ENCODE data around the gene IRX2. TPM values are rescaled to one million over a fixed set of nuclear protein-coding genes. Genes with fewer than 3 reads are reported as not detected.

The IRX2 gene
- total RNA-seq, 2 donors from 2014 or later, result not detected

DNA sequence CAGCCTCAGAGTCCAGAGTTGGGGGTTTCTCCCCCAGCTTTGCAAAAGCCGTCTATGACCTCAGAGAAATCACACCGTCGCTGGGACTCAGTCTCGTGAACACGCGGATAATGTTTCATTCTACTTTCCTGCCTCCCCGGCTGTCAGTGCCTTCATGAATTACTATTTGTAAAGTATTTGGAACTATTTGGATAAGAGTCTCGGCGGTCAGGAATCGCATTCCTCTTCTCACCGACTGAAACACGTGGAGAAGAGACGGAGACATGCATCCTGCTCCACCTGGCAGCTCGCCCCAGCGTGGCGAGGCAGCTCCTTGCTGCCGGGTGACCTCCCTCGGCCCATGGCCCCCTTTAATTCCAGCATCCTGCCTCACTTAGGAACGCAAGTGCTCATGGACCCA lies 23.9 kb downstream of the IRX2 start:
- no peak for DNase-seq
- no peaks in the 10 kb centered on the region for H3K36me3 Mint-ChIP-seq (ENCODE audit: low read depth)
- no peaks in the 10 kb centered on the region for H3K27me3 Mint-ChIP-seq
- H3K4me1 Mint-ChIP-seq, result no peaks in the 10 kb centered on the region
- ATAC-seq, result no peak
- H3K27ac Mint-ChIP-seq, result no peak overlapping the region
- no peaks in the 10 kb centered on the region for H3K9me3 ChIP-seq (ENCODE audit: control insufficient read depth, low read length, poor library complexity, severe bottlenecking)
- no peak overlapping the region for H3K4me3 Mint-ChIP-seq

DNA sequence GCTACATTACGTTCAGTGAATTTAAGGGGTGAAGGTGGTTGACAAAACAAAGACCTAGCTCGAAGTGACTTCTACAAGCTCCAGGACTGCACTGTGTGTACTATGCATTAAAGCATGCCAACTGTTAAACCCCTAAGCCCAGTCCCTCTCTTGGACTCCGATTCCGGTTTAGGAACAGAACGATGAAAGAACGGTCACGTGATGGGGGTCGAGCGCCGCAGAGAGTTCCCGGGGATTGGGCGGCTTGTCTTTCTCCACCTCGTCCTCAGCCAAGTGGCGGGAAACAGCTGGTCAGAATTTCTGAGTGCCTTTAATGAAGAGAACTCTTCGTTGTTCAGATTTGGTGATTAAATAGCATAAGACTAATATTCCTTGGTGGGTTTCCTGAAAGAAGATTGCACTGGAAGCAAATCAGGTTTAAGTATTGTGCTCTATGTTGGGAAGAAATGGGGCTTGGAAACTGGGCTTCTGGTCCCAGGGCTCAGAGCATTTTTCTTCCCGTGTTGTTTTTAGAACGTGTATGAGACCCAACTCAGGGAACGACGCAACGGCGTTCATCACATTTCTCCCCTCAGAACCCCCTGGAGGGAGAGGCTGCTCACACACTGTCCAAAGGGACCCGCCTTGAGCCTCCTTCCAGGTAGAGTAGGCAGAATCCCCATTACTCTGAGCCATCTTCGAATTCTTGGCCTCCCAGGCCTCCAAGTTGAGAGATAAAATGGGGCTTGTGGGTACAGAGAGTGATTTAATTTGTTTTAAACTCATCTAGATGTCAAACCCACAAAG lies 25.3 kb downstream of the IRX2 start:
- DNase-seq (no peak), ATAC-seq (no peak)
- no peak overlapping the region for H3K27ac Mint-ChIP-seq
- H3K9me3 ChIP-seq (ENCODE audit: control insufficient read depth, low read length, poor library complexity, severe bottlenecking), result no peaks in the 10 kb centered on the region
- H3K4me1 Mint-ChIP-seq, result no peaks in the 10 kb centered on the region
- no peaks in the 10 kb centered on the region for H3K27me3 Mint-ChIP-seq
- H3K36me3 Mint-ChIP-seq (ENCODE audit: low read depth), result no peaks in the 10 kb centered on the region
- no peak overlapping the region for H3K4me3 Mint-ChIP-seq

- DNase-seq, result no peak
- H3K4me1 Mint-ChIP-seq, result no peaks in the 10 kb centered on the region
These were observed 26.6 kb downstream of the IRX2 start for GRCh38 chr5:2724831-2725230.

GRCh38 chr5:2724031-2724581 lies 27.4 kb downstream of the IRX2 start:
- ATAC-seq (no peak), DNase-seq (no peak)
- Mint-ChIP-seq H3K27ac (no peak overlapping the region), H3K4me3 (no peak overlapping the region), H3K27me3 (no peaks in the 10 kb centered on the region), H3K36me3 (ENCODE audit: low read depth) (no peaks in the 10 kb centered on the region), H3K4me1 (no peaks in the 10 kb centered on the region)
- H3K9me3 ChIP-seq (ENCODE audit: control insufficient read depth, low read length, poor library complexity, severe bottlenecking), result no peaks in the 10 kb centered on the region

More at GRCh38 chr5:2724831-2725230, 26.6 kb downstream of the IRX2 start:
- H3K9me3 ChIP-seq (ENCODE audit: control insufficient read depth, low read length, poor library complexity, severe bottlenecking), result no peaks in the 10 kb centered on the region
- Mint-ChIP-seq H3K36me3 (ENCODE audit: low read depth) (no peaks in the 10 kb centered on the region), H3K27me3 (no peaks in the 10 kb centered on the region), H3K27ac (no peak overlapping the region), H3K4me3 (no peak overlapping the region)
- no peak for ATAC-seq

DNA sequence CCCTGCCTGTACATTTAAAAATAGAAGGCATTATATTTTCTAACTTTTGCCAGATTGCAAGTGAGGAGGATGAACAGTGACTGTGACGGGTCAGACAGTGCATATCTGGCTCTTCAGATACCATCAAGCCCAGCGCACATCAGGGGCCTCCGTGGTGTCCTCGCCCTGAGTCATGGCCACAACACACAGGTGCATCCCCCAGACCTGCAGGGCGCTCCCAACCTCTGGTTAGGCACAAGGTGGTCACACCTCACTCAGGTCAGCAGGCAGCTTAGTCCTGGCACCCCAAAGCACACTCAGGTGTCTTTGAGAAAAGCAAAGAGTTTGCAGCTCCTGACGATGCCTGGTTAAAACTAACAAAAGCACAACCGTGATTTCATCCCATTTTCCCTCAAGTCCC lies 28.6 kb downstream of the IRX2 start:
- Mint-ChIP-seq H3K4me3 (no peak overlapping the region), H3K4me1 (no peaks in the 10 kb centered on the region), H3K36me3 (ENCODE audit: low read depth) (no peaks in the 10 kb centered on the region), H3K27ac (no peak overlapping the region), H3K27me3 (no peaks in the 10 kb centered on the region)
- ATAC-seq, result no peak
- DNase-seq, result no peak
- H3K9me3 ChIP-seq (ENCODE audit: control insufficient read depth, low read length, poor library complexity, severe bottlenecking), result no peaks in the 10 kb centered on the region

GRCh38 chr5:2721385-2722138 lies 29.9 kb downstream of the IRX2 start:
- Mint-ChIP-seq H3K36me3 (ENCODE audit: low read depth) (no peaks in the 10 kb centered on the region), H3K27ac (no peak overlapping the region), H3K4me3 (no peak overlapping the region), H3K4me1 (no peaks in the 10 kb centered on the region), H3K27me3 (no peaks in the 10 kb centered on the region)
- DNase-seq (no peak), ATAC-seq (no peak)
- no peaks in the 10 kb centered on the region for H3K9me3 ChIP-seq (ENCODE audit: control insufficient read depth, low read length, poor library complexity, severe bottlenecking)

GRCh38 chr5:2719332-2719731 lies 32.1 kb downstream of the IRX2 start:
- H3K9me3 ChIP-seq (ENCODE audit: control insufficient read depth, low read length, poor library complexity, severe bottlenecking), result no peaks in the 10 kb centered on the region
- no peak for DNase-seq
- H3K4me3 Mint-ChIP-seq, result no peak overlapping the region
- no peaks in the 10 kb centered on the region for H3K27me3 Mint-ChIP-seq
- H3K36me3 Mint-ChIP-seq (ENCODE audit: low read depth), result no peaks in the 10 kb centered on the region
- ATAC-seq, result no peak
- no peak overlapping the region for H3K27ac Mint-ChIP-seq
- no peaks in the 10 kb centered on the region for H3K4me1 Mint-ChIP-seq

- no peak overlapping the region for H3K27ac Mint-ChIP-seq
- H3K36me3 Mint-ChIP-seq (ENCODE audit: low read depth), result no peaks in the 10 kb centered on the region
- H3K4me3 Mint-ChIP-seq, result no peak overlapping the region
- no peak for DNase-seq
- H3K4me1 Mint-ChIP-seq, result no peaks in the 10 kb centered on the region
- ATAC-seq, result no peak
- H3K27me3 Mint-ChIP-seq, result no peaks in the 10 kb centered on the region
- H3K9me3 ChIP-seq (ENCODE audit: control insufficient read depth, low read length, poor library complexity, severe bottlenecking), result no peaks in the 10 kb centered on the region
These were observed 33.4 kb downstream of the IRX2 start for GRCh38 chr5:2718115-2718514.

DNA sequence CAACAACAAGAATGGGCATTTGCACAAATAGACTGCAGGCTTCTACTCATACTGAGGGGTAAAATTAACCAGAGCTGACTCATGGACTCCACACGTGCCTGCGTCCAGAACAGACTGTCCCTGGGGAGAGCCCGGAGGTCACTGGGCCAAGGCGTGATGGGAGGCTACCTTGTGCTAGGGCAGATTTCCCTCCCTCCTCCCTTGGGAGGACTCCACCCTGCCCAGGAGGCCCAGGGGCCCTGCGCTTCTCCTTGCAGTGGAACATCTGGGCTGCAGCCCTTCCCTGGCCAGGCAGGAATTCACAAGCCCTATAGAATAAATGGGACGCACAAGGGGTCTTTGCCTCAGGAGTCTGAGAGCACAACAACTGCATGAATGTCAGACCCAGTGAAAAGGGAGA lies 35.6 kb downstream of the IRX2 start:
- no peaks in the 10 kb centered on the region for H3K4me1 Mint-ChIP-seq
- H3K36me3 Mint-ChIP-seq (ENCODE audit: low read depth), result no peaks in the 10 kb centered on the region
- DNase-seq (no peak), ATAC-seq (no peak)
- H3K27me3 Mint-ChIP-seq, result no peaks in the 10 kb centered on the region
- H3K4me3 Mint-ChIP-seq, result no peak overlapping the region
- H3K27ac Mint-ChIP-seq, result no peak overlapping the region
- no peaks in the 10 kb centered on the region for H3K9me3 ChIP-seq (ENCODE audit: control insufficient read depth, low read length, poor library complexity, severe bottlenecking)

DNA sequence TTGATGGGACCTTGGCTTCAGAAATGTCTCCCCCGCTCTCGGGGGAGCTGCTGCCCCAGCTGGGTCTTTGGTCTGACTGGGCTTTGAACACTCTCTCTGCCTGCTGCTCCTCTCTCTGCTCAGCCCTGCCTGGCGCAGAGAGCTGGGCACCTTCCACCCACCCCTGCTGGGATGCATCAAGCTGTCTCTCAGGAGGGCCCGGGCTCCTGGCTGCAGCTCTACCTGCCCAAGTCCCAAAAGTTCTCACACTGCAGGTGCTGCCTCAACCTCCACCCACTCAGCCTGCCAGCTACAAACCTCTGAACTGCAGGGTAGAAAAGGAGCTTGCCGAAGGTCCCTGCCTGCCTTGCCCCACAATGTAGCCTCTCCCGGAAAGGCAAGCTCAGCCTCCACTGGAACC lies 36.7 kb downstream of the IRX2 start:
- Mint-ChIP-seq H3K4me3 (no peak overlapping the region), H3K36me3 (ENCODE audit: low read depth) (no peaks in the 10 kb centered on the region), H3K27me3 (no peaks in the 10 kb centered on the region), H3K27ac (no peak overlapping the region), H3K4me1 (no peaks in the 10 kb centered on the region)
- DNase-seq (no peak), ATAC-seq (no peak)
- H3K9me3 ChIP-seq (ENCODE audit: control insufficient read depth, low read length, poor library complexity, severe bottlenecking), result no peaks in the 10 kb centered on the region

DNA sequence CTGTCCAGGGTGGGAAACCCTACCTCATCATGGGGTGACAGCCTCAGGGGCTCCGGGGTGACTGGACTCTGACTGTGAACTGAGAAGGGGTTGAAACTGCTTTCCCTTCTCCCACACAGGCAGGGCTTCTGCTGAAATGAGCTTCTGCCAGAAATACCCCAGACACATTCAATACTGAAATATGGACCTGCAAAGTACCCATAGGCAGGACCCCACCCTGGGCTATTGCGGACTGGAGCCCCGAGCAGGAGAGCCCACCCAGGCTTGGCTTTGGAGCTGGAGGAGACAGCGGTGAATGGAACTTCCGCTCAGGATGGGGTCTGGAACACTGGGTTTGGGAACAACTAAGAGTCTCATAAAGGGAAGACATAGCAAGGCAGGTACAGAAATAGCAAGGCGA lies 37.5 kb downstream of the IRX2 start:
- no peaks in the 10 kb centered on the region for H3K9me3 ChIP-seq (ENCODE audit: control insufficient read depth, low read length, poor library complexity, severe bottlenecking)
- Mint-ChIP-seq H3K27me3 (no peaks in the 10 kb centered on the region), H3K4me1 (no peaks in the 10 kb centered on the region), H3K27ac (no peak overlapping the region), H3K4me3 (no peak overlapping the region), H3K36me3 (ENCODE audit: low read depth) (no peaks in the 10 kb centered on the region)
- no peak for DNase-seq
- ATAC-seq, result no peak

- Mint-ChIP-seq H3K4me1 (no peaks in the 10 kb centered on the region), H3K27ac (no peak overlapping the region), H3K36me3 (ENCODE audit: low read depth) (no peaks in the 10 kb centered on the region), H3K27me3 (no peaks in the 10 kb centered on the region), H3K4me3 (no peak overlapping the region)
- H3K9me3 ChIP-seq (ENCODE audit: control insufficient read depth, low read length, poor library complexity, severe bottlenecking), result no peaks in the 10 kb centered on the region
- ATAC-seq, result no peak
- no peak for DNase-seq
These were observed 39.7 kb downstream of the IRX2 start for GRCh38 chr5:2711446-2712425.

- no peaks in the 10 kb centered on the region for H3K27me3 Mint-ChIP-seq
- DNase-seq, result no peak
- H3K4me1 Mint-ChIP-seq, result no peaks in the 10 kb centered on the region
- H3K4me3 Mint-ChIP-seq, result no peak overlapping the region
- no peak overlapping the region for H3K27ac Mint-ChIP-seq
- no peaks in the 10 kb centered on the region for H3K36me3 Mint-ChIP-seq (ENCODE audit: low read depth)
- ATAC-seq, result no peak
- no peaks in the 10 kb centered on the region for H3K9me3 ChIP-seq (ENCODE audit: control insufficient read depth, low read length, poor library complexity, severe bottlenecking)
These were observed 40.6 kb downstream of the IRX2 start for GRCh38 chr5:2710910-2711309.
